K562 (cell line): ENCODE data around the gene CENPX. TPM values are rescaled to one million over a fixed set of nuclear protein-coding genes. Genes with fewer than 3 reads are reported as not detected.

Experiments used
- ATAC-seq: fragments of 200-7000 bp; cut with Tn5 transposase; 3 replicates; pipeline ENCODE4 v1.9.1; 2020; ENCODE audit warnings: moderate library complexity
- BruUV-seq: library from RNA; stranded (reverse); fragments of 400-500 nt; replicated peaks from 2 replicates; lab custom pipeline; 2021; lab: Mats Ljungman, UMichigan
- CTCF ChIA-PET: fragments of 300-600 bp; formaldehyde crosslinking; extraction: SDS; loops from one replicate; lab custom pipeline; 2021; ENCODE audit warnings: low intra/inter-chr PET ratio; lab: Yijun Ruan, JAX
- POLR2A ChIA-PET: fragments of 300-600, 350-650 bp; sonication (Branson Sonifier 250); formaldehyde crosslinking; extraction: SDS; loops from one replicate; lab custom pipeline; 2021; ENCODE audit warnings: antibody characterized with exemption, inconsistent platforms; lab: Yijun Ruan, JAX
- DNase-seq, 4 experiments: peaks; one replicate each; pipeline versions ENCODE4 v3.0.0 to v3.0.0-alpha.2; 2011 to 2018; ENCODE audit warnings: low spot score in 3 of 4, mixed read lengths in 3 of 4; ENCODE audit errors: extremely low read depth in 1 of 4
- FAIRE-seq: peaks from 2 replicates; lab custom pipeline; 2011; peaks lifted over from hg19 to GRCh38; lab: Jason Lieb, UNC
- H2AFZ ChIP-seq: 2 replicates; pipeline ENCODE4 v1.6.0; 2011; ENCODE audit warnings: low read depth, low read length, control low read depth, inconsistent platforms
- H3K27ac ChIP-seq: fragments of 200-600 bp; 3 replicates; pipeline ENCODE4 v1.8.0; 2011; ENCODE audit warnings: low read depth, mild to moderate bottlenecking, control low read depth, inconsistent platforms, low read length, moderate library complexity, mixed read lengths; ENCODE audit errors: extremely low read depth
- H3K27me3 ChIP-seq, 2 experiments: fragments of 300-600 bp in 1 of 2; 2 replicates in 1 of 2; 3 replicates in 1 of 2; pipeline versions ENCODE4 v1.6.0 to v1.8.0; 2011; ENCODE audit warnings: inconsistent platforms in 2 of 2, low read length in 2 of 2, mild to moderate bottlenecking in 1 of 2, mixed read lengths in 1 of 2, moderate library complexity in 1 of 2; ENCODE audit not compliant: control insufficient read depth in 2 of 2, insufficient read depth in 2 of 2
- H3K36me3 ChIP-seq: fragments of 300-600 bp; 3 replicates; pipeline ENCODE4 v1.8.0; 2011; ENCODE audit warnings: mild to moderate bottlenecking, low read length, inconsistent platforms; ENCODE audit not compliant: control insufficient read depth, insufficient read depth
- H3K4me1 ChIP-seq, 2 experiments: fragments of 200-600 bp in 1 of 2; replicated peaks in 1 of 2; 2 replicates in 1 of 2; 3 replicates in 1 of 2; pipeline versions ENCODE4 v1.5.1 to v1.8.0; 2011; ENCODE audit warnings: inconsistent platforms in 2 of 2, low read length in 2 of 2, mild to moderate bottlenecking in 1 of 2, mixed read lengths in 1 of 2, moderate library complexity in 1 of 2; ENCODE audit not compliant: control insufficient read depth in 2 of 2, insufficient read depth in 2 of 2
- H3K4me2 ChIP-seq: 2 replicates; pipeline ENCODE4 v1.6.1; 2011; ENCODE audit warnings: low read length, control low read depth, inconsistent platforms, mixed read lengths; ENCODE audit not compliant: insufficient read depth
- H3K4me3 ChIP-seq: fragments of 200-600 bp; sonication (generic), shearing (Covaris generic); 2 replicates; pipeline ENCODE4 v1.5.1; 2016; ENCODE audit warnings: control low read depth, inconsistent platforms
- H3K79me2 ChIP-seq: fragments of 200-600 bp; 3 replicates; pipeline ENCODE4 v1.8.0; 2011; ENCODE audit warnings: low read length, inconsistent platforms; ENCODE audit not compliant: control insufficient read depth, insufficient read depth
- H3K9ac ChIP-seq, 2 experiments: 2 replicates each; pipeline versions ENCODE4 v1.6.0 to v1.6.1; 2011; ENCODE audit warnings: low read depth in 2 of 2, low read length in 2 of 2, control low read depth in 1 of 2, inconsistent platforms in 1 of 2, mild to moderate bottlenecking in 1 of 2, mixed read lengths in 1 of 2; ENCODE audit not compliant: insufficient read depth in 1 of 2
- H3K9me1 ChIP-seq: one replicate; pipeline ENCODE4 v1.6.0; 2011; ENCODE audit warnings: inconsistent platforms, mild to moderate bottlenecking, low read length, moderate library complexity; ENCODE audit not compliant: control insufficient read depth, insufficient read depth
- H3K9me3 ChIP-seq: replicated peaks from 2 replicates; pipeline ENCODE4 v1.5.1; 2011; ENCODE audit warnings: low read depth, low read length, inconsistent platforms; ENCODE audit not compliant: control insufficient read depth, insufficient read depth
- H4K20me1 ChIP-seq: replicated peaks from 2 replicates; pipeline ENCODE4 v1.6.1; 2011; ENCODE audit warnings: low read length, inconsistent platforms, mixed read lengths; ENCODE audit not compliant: control insufficient read depth, insufficient read depth
- BMI1 ChIP-seq: fragments of 150-350 bp; IDR thresholded peaks from 2 replicates; pipeline ENCODE4 v1.6.1; 2014; ENCODE audit warnings: low read length
- BRCA1 ChIP-seq, 2 experiments: fragments of 450-650 bp in 1 of 2; sonication (generic) in 1 of 2; formaldehyde crosslinking in 1 of 2; IDR thresholded peaks; 2 replicates each; pipeline versions ENCODE4 v1.5.0 to v1.6.1; 2017 to 2020; ENCODE audit warnings: mild to moderate bottlenecking in 1 of 2, missing genetic modification reagents in 1 of 2
- E2F1 ChIP-seq: sonication (generic); formaldehyde crosslinking; IDR thresholded peaks from 2 replicates; pipeline ENCODE4 v1.8.1; 2023; ENCODE audit warnings: mild to moderate bottlenecking, missing genetic modification reagents, moderate library complexity
- FOXA3 ChIP-seq, 2 experiments: fragments of 450-650 bp in 1 of 2; sonication (generic) in 1 of 2; formaldehyde crosslinking; IDR thresholded peaks in 1 of 2; conservative IDR thresholded peaks in 1 of 2; 2 replicates each; pipeline versions ENCODE4 v1.4.0 to v1.8.0; 2020 to 2022; ENCODE audit warnings: mild to moderate bottlenecking in 2 of 2, missing genetic modification reagents in 1 of 2
- FOXJ2 ChIP-seq: fragments of 200-800 bp; sonication (Bioruptor generic); IDR thresholded peaks from 2 replicates; pipeline ENCODE4 v1.6.1; 2016; ENCODE audit warnings: missing genetic modification characterization, missing compliant biosample characterization
- GTF2F1 ChIP-seq: IDR thresholded peaks from 2 replicates; pipeline ENCODE4 v1.6.1; 2011; ENCODE audit warnings: low read depth, low read length, improper control_type of control experiment
- HOMEZ ChIP-seq: fragments of 250-450 bp; sonication (Bioruptor Pico); IDR thresholded peaks from 2 replicates; pipeline ENCODE4 v1.4.0; 2020; ENCODE audit warnings: mild to moderate bottlenecking, moderate library complexity
- MNT ChIP-seq, 2 experiments: fragments of 450-650 bp; conservative IDR thresholded peaks; 2 replicates each; pipeline ENCODE4 v1.6.1; 2017; ENCODE audit warnings: mild to moderate bottlenecking in 2 of 2, moderate library complexity in 2 of 2
- SRSF3 ChIP-seq: fragments of 200-400 bp; formaldehyde crosslinking; IDR thresholded peaks from 2 replicates; pipeline ENCODE4 v1.6.1; 2016; ENCODE audit warnings: mild to moderate bottlenecking, low read length, moderate library complexity; ENCODE audit not compliant: insufficient read depth
- ZNF140 ChIP-seq: fragments of 250-450 bp; sonication (Bioruptor Pico); IDR thresholded peaks from 2 replicates; pipeline ENCODE4 v1.8.0; 2021; ENCODE audit warnings: moderate library complexity, mild to moderate bottlenecking, inconsistent platforms
- ZNF184 ChIP-seq: sonication (generic); formaldehyde crosslinking; IDR thresholded peaks from 2 replicates; pipeline ENCODE4 v1.5.0; 2020; ENCODE audit warnings: missing genetic modification reagents
- ZNF740 ChIP-seq, 3 experiments: fragments of 200-800 bp in 1 of 3; sonication (Bioruptor generic) in 1 of 3; sonication (generic) in 1 of 3; formaldehyde crosslinking in 1 of 3; IDR thresholded peaks; 2 replicates each; pipeline versions ENCODE4 v1.6.1 to v1.8.0; 2016 to 2022; ENCODE audit warnings: mild to moderate bottlenecking in 2 of 3, missing compliant biosample characterization in 2 of 3, missing genetic modification characterization in 2 of 3, missing genetic modification reagents in 1 of 3
- WGBS: fragments of 100-300 bp; shearing (Covaris generic); methylation state at CpG from one replicate; pipeline ENCODE4 v1.1.6; 2016; ENCODE audit warnings: low coverage, mixed read lengths; ENCODE audit not compliant: insufficient coverage; ENCODE audit errors: missing lambda C conversion rate; 5-methylcytosine and 5-hydroxymethylcytosine counted together
- in situ Hi-C: fragments of 300-500 bp; cut with MboI; formaldehyde crosslinking; loops from 4 replicates; pipeline ENCODE4 v1.15.0; 2018; ENCODE audit warnings: inconsistent platforms, mixed read lengths
- intact Hi-C: fragments of 100-400 bp; cut with micrococcal nuclease; formaldehyde crosslinking; loops from 2 replicates; pipeline ENCODE4 v1.14.2; 2022
- polyA plus RNA-seq, 8 experiments: library from polyadenylated mRNA; depleted of rRNA in 4 of 8; stranded (reverse) in 5 of 8; unstranded in 3 of 8; fragments of >200 nt; fragmentation: Nextera tagmentation in 2 of 8; fragmentation: Illumina TruSeq in 1 of 8; extraction: Ambion mirVana in 2 of 8; extraction: Trizol in 1 of 8; gene quantifications; 2 replicates each; pipeline versions ENCODE4 v1.2.1 to v1.2.3, GENCODE V29; 2011 to 2014; ENCODE audit warnings: inconsistent platforms in 1 of 8, missing spikeins in 1 of 8
- total RNA-seq, 7 experiments: library from RNA; depleted of rRNA in 6 of 7; stranded (reverse); fragments of >200 nt in 6 of 7; fragmentation: Illumina TruSeq in 2 of 7; extraction: Trizol in 2 of 7; gene quantifications; 2 replicates each; pipeline versions ENCODE4 v1.2.1 to v1.2.3, GENCODE V29; 2011 to 2021; ENCODE audit warnings: low replicate concordance in 1 of 7

Gene CENPX
- total and polyA plus RNA-seq, 9 of the 15 experiments (the other 6 are each of a cell fraction or from before 2014, with no cell fraction given), result 32.7 to 352 (median 127) TPM

- WGBS, result 2% methylated on average over 40 of the region's 76 CpGs
- BruUV-seq, result no TSS peak
- peak; percentile 87 to 92 (median 91) for DNase-seq
- Histone ChIP-seq H3K79me2 (peaks cover 16% of the 10 kb centered on the region; the same call in 2 of the 3 replicates), H3K9ac (peak within 1 kb of the TSS; percentile 95 to 100), H3K4me3 (peak within 1 kb of the TSS; percentile 88), H3K4me2 (peak within 1 kb of the TSS; percentile 98), H3K9me1 (no peaks in the 10 kb centered on the region), H3K4me1 (peaks cover 23 to 27% of the 10 kb centered on the region in 2 experiments), H4K20me1 (no peaks in the 10 kb centered on the region), H3K36me3 (peaks cover 18% of the 10 kb centered on the region; the same call in 1 of the 3 replicates), H3K9me3 (no peaks in the 10 kb centered on the region), H3K27ac (peak within 1 kb of the TSS; percentile 98), H2AFZ (peak within 1 kb of the TSS; percentile 91), H3K27me3 (no peaks in the 10 kb centered on the region)
- CTCF ChIA-PET, result interaction anchor here (1.0 kb wide), 1 partner anchor 16 kb away, joined by 8 read pairs; the partner anchor contains the start of gene NOTUM
- POLR2A ChIA-PET, result interaction anchor here (0.6 to 1.0 kb wide), 5 partner anchors 18 to 833 kb away, joined by 3 to 5 read pairs (median 4); partner anchors contain the start of genes CENPX and LRRC45
- in situ Hi-C loops (no loop called here), intact Hi-C loops (loop anchor here (5.0 kb wide), 1 partner anchor 45 kb away; the partner anchor contains the start of genes CENPX and LRRC45)
- peak; percentile 68 for FAIRE-seq
- ATAC-seq, result peak; percentile 91
- no peak; the same call in 1 of the 2 replicates for TF ChIP-seq FOXJ2 (tag)
- no peak for TF ChIP-seq BMI1
- 0 out of 2 replicates have a peak, but pooled peaks have one; percentile 12 for TF ChIP-seq GTF2F1
- TF ChIP-seq BRCA1 (IDR thresholded peaks at IDR 0.05), result no peak
- no peak for TF ChIP-seq BRCA1 (CRISPR knock-in tag; IDR thresholded peaks at IDR 0.05)
- TF ChIP-seq MNT (conservative IDR thresholded peaks at IDR 0.05), result peak; percentile 93 to 98
- no peak for TF ChIP-seq HOMEZ (CRISPR knock-in tag)
- TF ChIP-seq FOXA3 (CRISPR knock-in tag; conservative IDR thresholded peaks at IDR 0.05 in 1 of 2, IDR thresholded peaks at IDR 0.05 in 1 of 2), result 0 out of 4 replicates have a peak, but pooled peaks of 1 of the 2 experiments have one; percentile 8
- peak; percentile 54; the same call in 1 of the 2 replicates for TF ChIP-seq E2F1 (CRISPR knock-in tag)
- no peak; the same call in 1 of the 2 replicates for TF ChIP-seq ZNF740 (CRISPR knock-in tag; IDR thresholded peaks at IDR 0.05)
- TF ChIP-seq ZNF740 (tag; IDR thresholded peaks at IDR 0.05), result no peak
- TF ChIP-seq SRSF3, result no peak
- no peak for TF ChIP-seq ZNF184
- no peak for TF ChIP-seq ZNF140 (CRISPR knock-in tag)
Observed at GRCh38 chr17:81977211-81977808, 45.4 kb downstream of the CENPX start, which contains the start of gene ASPSCR1. Gene ASPSCR1 (plus strand): TSS chr17:81977629. CDS start chr17:81977647, 18 bp downstream.
